Activated CD4-positive, alpha-beta T cell treated with anti-CD3 and anti-CD28 coated beads, Interleukin-2, amount 50 U/mL, for 24 hours (primary cell): ENCODE data around the gene OR4Q3.
"Not testable (repeated sequence)": the region's sequence is repeated elsewhere in the genome, so short reads cannot be mapped to it uniquely, and the experiment has no call there.

Experiments used
- DNase-seq, 2 donors: peaks; one replicate each; pipeline ENCODE4 v3.0.0-alpha.2; 2020; ENCODE audit warnings: low read depth in 1 of 2, low spot score in 1 of 2

The OR4Q3 gene

DNA sequence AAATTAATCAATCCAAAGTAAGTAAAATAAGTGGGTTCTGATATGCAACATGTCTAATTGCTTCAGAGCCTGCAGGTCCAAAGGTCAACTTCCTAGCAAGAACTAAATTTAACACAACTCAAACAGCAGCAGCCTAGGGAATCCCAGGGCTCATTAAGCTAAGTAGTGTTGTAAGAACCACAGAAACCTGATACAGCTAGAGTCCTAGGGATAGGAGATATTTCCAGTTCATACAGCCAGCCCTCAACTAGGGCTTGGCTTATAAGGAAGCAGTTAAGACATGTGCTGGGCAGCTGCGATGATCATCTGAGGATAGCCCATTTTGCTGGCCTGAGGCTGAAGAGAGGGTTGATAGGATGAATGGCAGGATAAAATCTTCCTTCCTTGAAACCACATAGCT lies at the start of gene OR4Q3:
Gene OR4Q3, plus strand, starts transcription at position 316 of the 400 bp plus-strand sequence.
- no peak for DNase-seq

DNA sequence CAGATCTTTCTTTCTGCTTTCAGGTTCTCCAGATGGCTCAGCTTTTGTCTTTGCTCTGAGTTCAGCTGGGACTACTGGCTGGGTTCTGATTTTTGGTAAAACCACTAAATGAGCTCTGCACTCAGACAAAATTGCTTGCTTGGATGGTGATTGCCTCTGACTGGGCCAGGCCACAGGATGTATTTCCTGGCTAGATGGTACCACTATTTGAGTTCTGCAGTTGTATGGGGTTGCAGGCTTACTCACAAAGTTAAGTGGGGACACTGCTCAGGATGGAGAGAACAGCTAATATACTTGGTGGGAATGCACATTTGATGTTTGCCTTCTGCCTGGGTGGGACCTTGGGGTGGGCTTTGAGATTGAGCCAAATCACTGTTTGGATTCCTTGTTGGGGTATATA lies 14.0 kb upstream of the OR4Q3 start:
- DNase-seq: no peak

DNA sequence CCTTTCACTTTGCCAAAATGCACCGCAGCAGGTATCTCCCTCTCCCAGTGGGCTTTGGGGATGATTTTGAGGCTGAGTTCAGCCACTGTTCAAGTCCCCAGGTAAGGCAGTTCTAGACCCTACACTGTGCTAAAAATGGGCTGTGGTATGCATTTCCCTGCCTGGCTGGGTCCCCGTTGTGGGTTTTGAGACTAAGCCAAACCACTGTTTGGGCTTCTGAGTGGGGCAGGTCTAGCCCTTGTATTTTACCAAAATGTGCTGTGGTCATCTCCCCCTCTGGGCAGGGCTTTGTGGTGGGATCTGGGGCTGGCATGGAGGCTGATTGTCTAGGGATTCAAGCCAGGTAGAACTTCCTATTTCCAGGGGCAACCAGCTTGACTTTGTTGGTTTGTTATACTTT lies 13.6 kb upstream of the OR4Q3 start:
- no peak for DNase-seq

DNA sequence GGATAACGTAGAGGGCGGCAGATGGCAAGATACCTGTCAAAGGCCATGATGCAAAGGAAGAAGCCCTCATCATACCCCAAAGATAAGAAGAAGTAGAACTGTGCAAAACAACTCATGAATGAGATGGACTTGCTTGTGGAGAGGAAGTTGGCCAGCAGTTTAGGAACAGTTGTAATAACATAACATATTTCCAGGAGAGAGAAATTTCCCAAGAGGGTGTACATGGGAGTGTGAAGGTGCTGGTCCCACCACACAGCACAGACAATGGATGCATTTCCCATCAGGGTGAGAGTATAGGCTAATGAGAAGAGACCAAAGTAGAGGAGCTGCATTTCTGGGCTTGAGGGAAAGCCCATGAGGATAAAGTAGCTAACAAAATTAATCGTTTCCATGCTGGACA lies 9.5 kb upstream of the OR4Q3 start:
- not testable (repeated sequence) for DNase-seq

DNA sequence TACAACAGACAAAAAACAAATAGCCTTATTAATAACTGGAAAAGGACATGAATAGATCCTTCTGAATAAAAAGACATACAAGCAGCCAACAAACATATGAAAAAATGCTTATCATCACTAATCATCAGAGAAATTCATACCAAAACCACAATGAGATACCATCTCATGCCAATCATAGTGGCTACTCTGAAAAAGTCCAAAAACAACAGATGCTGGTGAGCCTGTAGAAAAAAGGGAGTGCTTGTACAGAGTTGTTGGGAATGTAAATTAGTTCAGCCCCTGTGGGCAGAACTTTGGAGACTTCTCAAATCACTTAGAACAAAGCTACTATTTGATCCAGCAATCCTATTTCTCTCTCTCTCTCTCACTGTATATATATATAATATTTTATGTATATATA lies 8.9 kb downstream of the OR4Q3 start:
- DNase-seq: not testable (repeated sequence)

DNA sequence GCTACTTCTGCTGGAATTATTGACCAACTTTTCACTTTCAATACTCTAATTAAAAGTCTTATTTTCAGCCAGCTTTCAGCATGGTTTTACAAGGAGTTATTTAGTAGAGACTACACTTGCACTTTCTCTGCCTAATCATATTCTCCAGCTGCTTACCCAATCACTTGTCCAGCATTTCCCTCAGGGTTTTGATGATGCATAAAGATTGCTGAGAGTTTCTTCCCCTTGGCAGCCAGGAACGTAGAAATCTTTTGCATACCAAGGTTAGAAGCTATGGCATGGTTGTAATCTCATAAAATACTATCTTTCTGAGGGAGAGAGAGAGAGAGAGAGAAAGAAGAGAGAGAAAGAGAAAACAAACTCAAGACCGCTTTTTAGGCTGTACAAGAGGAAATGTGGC lies 10.8 kb downstream of the OR4Q3 start:
- no peak for DNase-seq

DNA sequence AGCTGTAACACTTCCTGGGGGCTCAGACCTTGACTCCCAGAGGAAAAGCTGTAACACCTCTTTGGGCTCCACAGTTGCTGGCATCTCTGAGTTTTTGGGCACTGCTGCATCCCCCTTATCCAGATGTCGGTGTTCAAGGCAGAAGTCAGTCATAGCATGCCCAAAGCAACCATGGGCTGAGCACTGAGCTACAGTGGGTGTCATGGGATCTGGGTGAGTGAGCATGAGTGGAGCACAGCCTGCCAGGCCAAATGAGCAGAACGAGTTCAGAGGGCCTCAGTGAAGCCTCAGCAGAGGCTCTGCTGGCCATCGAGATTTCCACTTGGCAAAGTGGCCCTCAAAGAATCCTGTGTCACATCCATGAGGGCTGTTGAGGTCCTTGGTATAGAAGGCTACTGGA lies 28.1 kb downstream of the OR4Q3 start:
- not testable (repeated sequence) for DNase-seq

DNA sequence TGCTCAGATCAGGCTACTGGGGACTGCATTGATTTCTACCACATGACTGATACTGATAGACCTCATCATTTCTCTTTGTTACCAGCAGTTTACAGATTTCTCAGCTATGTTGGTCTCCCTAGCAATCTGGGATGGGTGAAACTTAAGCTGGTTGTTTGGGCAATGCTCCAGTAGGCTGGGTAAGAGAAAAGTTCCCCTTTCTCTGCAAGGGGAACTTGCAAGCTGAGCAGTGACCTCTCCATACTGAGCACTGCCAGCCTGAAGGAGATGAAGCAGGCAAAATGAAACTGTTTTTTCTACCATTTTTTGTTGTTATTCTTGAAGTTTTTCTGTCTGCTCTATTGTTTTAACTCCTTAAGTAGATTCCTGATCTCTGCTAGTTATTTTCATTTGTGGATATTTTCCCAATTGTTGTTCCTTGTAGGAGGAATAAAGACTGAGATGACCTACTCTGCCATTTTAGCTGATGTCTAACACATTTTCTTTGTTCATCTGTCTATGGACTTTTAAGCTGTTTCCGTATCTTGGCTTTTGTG lies 28.6 kb downstream of the OR4Q3 start:
- no peak for DNase-seq

DNA sequence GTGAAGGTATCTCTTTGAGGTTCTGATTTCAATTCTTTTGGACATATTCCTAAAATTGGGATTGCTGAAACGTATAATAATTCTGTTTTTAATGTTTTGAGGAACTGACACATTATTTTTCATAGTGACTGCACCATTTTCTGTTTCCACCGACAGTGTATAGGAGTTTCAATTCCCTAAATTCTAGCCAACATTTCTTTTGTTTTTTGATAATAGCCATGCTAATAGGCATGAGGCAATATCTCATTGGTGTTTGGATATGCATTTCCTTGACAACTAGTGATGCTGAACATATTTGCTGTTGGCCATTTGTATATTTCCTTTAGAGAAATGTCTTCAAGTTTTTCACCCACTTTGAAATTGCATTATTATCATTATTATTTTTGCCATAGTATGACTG lies 29.1 kb downstream of the OR4Q3 start:
- DNase-seq: not testable (repeated sequence)

DNA sequence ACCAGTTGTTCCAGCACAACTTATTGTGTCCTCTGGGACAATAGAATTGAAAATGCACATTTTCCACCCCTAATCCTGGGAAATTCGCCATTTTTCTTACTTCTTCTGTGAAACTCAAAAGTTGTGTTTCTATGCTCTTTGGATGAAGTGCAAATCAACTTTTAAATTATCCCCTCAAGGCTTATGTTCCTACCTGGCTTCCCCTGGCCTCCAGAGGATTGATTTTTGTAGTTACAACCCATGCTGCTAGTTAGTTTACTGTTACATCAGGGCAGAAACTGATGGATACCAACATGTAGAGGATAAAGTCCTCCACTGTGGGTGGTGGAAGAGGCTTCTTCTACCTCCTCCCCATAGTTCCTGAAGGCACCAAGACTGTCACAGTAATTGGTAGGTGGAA lies 29.8 kb downstream of the OR4Q3 start, which contains the start of gene OR4M1:
Gene OR4M1, plus strand, starts transcription at position 301 of the 400 bp plus-strand sequence. CDS start 6,819 bp downstream, outside the sequence.
- DNase-seq: not testable (repeated sequence)

DNA sequence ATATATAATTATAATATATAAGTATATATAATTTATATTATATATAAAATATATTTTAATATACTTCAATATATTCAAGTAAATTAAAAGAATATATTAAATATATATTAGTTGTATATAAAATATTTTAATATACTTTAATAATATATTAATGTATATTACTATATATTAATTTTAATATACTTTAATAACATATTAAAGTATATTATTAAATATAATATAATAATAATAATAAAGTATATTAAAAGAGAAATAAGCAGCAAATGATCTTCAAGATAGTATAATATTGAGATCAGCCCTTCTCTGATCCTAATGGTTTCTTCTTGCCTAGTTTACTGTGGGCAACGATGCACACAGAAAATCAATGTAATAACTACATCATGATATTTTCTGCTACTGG lies 32.2 kb downstream of the OR4Q3 start:
- DNase-seq: no peak

DNA sequence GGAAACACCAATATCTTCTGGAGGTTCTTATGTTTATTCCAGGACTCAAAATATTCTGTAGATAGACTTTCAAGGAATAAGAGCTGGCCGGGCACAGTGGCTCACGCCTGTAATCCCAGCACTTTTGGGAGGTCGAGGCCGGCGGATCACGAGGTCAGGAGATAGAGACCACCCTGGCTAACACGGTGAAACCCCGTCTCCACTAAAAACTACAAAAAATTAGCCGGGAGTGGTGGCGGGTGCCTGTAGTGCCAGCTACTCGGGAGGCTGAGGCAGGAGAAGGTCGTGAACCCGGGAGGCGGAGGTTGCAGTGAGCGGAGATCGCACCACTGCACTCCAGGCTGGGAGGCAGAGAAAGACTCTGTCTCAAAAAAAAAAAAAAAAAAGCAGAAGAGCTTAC lies 42.5 kb downstream of the OR4Q3 start:
- not testable (repeated sequence) for DNase-seq

DNA sequence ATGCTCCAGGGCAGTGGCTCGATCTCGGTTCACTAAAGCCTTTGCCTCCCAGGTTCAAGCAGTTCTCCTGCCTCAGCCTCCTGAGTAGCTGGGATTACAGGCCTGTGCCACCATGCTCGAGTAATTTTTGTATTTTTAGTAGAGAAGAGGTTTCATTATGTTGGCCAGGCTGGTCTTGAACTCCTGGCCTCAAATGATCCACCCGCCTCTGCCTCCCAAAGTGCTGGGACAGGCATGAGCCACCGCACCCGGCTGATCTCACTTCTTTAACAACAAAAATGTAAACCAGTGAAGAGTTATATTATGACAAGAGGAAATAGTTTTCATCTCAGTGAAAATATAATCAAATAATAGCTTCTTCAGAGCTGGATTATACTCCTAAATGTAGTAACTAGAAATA lies 43.9 kb downstream of the OR4Q3 start:
- not testable (repeated sequence) for DNase-seq

DNA sequence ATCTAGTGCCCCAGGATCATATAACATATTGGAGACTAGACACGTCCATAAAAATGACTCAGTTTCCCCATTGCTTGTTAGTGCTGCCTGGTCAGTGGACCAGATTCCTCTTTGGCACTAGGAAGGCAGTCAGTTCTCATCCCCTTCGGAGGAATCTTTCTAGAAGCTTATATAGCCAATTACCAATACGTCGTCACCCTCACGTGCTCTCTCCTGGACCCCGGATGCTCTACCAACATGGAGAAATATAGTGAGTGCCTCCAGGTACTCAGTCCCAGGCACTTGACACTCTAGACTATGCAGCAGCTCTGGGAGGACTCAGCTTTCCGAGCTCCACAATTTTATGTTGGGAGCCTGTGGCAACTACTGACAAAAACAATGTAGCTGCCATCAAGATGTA lies 44.8 kb downstream of the OR4Q3 start:
- DNase-seq: not testable (repeated sequence)

DNA sequence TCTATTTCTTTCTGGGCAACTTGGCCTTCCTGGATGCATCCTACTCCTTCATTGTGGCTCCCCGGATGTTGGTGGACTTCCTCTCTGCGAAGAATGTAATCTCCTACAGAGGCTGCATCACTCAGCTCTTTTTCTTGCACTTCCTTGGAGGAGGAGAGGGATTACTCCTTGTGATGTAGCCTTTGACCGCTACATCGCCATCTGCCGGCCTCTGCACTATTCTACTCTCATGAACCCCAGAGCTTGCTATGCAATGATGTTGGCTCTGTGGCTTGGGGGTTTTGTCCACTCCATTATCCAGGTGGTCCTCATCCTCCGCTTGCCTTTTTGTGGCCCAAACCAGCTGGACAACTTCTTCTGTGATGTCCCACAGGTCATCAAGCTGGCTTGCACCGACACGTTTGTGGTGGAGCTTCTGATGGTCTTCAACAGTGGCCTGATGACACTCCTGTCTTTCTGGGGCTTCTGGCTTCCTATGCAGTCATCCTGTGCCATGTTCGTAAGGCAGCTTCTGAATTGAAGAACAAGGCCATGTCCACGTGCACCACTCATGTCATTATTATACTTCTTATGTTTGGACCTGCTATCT lies 53.2 kb downstream of the OR4Q3 start:
- DNase-seq: not testable (repeated sequence)
